ENCODE data around the gene PLEKHA5. TPM values are rescaled to one million over a fixed set of nuclear protein-coding genes. Genes with fewer than 3 reads are reported as not detected.

The PLEKHA5 gene
- total and polyA plus RNA-seq, 2 donors from 2014 or later = 26.6 to 52.9 TPM

GRCh38 chr12:19155981-19156734 lies 26.6 kb downstream of the PLEKHA5 start:
- DNase-seq (peak in 1 of 5 donors; percentile 28), FAIRE-seq (peak; percentile 50)
- no peak for TF ChIP-seq CTCF (IDR thresholded peaks at IDR 0.05; ENCODE audit: borderline replicate concordance, extremely low read depth, insufficient read depth)
- Histone ChIP-seq H3K36me3 (ENCODE audit: control insufficient read depth in 2 of 3, insufficient read depth in 3 of 3, low read length in 3 of 3) (no peaks in the 10 kb centered on the region), H3K27me3 (ENCODE audit: control insufficient read depth, insufficient read depth, low read length) (no peaks in the 10 kb centered on the region), H3K9ac (ENCODE audit: low read length in 3 of 3) (no peak overlapping the region), H3K4me1 (ENCODE audit: control insufficient read depth in 2 of 3, insufficient read depth in 2 of 3, low read depth in 1 of 3, low read length in 3 of 3) (peaks cover 0 to 36% (median 6%) of the 10 kb centered on the region in 3 donors), H3K9me3 (ENCODE audit: control insufficient read depth in 2 of 3, insufficient read depth in 1 of 3, low read length in 3 of 3) (no peaks in the 10 kb centered on the region), H3K4me3 (ENCODE audit: low read length in 3 of 3) (no peak overlapping the region), H3K27ac (ENCODE audit: low read depth in 2 of 2, low read length in 2 of 2) (no peak overlapping the region)
- intact Hi-C loops (cut with DNase I) = no loop called here

GRCh38 chr12:19158923-19159322 lies 29.4 kb downstream of the PLEKHA5 start:
- Histone ChIP-seq H3K36me3 (ENCODE audit: control insufficient read depth in 2 of 3, insufficient read depth in 3 of 3, low read length in 3 of 3) (no peaks in the 10 kb centered on the region), H3K4me3 (ENCODE audit: low read length in 3 of 3) (no peak overlapping the region), H3K27me3 (ENCODE audit: control insufficient read depth, insufficient read depth, low read length) (no peaks in the 10 kb centered on the region), H3K4me1 (ENCODE audit: control insufficient read depth in 2 of 3, insufficient read depth in 2 of 3, low read depth in 1 of 3, low read length in 3 of 3) (peaks cover 0 to 30% (median 6%) of the 10 kb centered on the region in 3 donors), H3K9ac (ENCODE audit: low read length in 3 of 3) (no peak overlapping the region), H3K9me3 (ENCODE audit: control insufficient read depth in 2 of 3, insufficient read depth in 1 of 3, low read length in 3 of 3) (no peaks in the 10 kb centered on the region), H3K27ac (ENCODE audit: low read depth in 2 of 2, low read length in 2 of 2) (peak overlapping the region in 1 of 2 donors; percentile 65)
- intact Hi-C loops (cut with DNase I) = no loop called here
- peak in 1 of 5 donors; percentile 40 for DNase-seq
- no peak for FAIRE-seq
- no peak for TF ChIP-seq CTCF (IDR thresholded peaks at IDR 0.05; ENCODE audit: borderline replicate concordance, extremely low read depth, insufficient read depth)

GRCh38 chr12:19161216-19161615 lies 31.7 kb downstream of the PLEKHA5 start:
- intact Hi-C loops (cut with DNase I) = no loop called here
- Histone ChIP-seq H3K9me3 (ENCODE audit: control insufficient read depth in 2 of 3, insufficient read depth in 1 of 3, low read length in 3 of 3) (no peaks in the 10 kb centered on the region), H3K36me3 (ENCODE audit: control insufficient read depth in 2 of 3, insufficient read depth in 3 of 3, low read length in 3 of 3) (no peaks in the 10 kb centered on the region), H3K9ac (ENCODE audit: low read length in 3 of 3) (no peak overlapping the region), H3K27ac (ENCODE audit: low read depth in 2 of 2, low read length in 2 of 2) (no peak overlapping the region), H3K4me1 (ENCODE audit: control insufficient read depth in 2 of 3, insufficient read depth in 2 of 3, low read depth in 1 of 3, low read length in 3 of 3) (peaks cover 0 to 20% (median 3%) of the 10 kb centered on the region in 3 donors), H3K27me3 (ENCODE audit: control insufficient read depth, insufficient read depth, low read length) (no peaks in the 10 kb centered on the region), H3K4me3 (ENCODE audit: low read length in 3 of 3) (peak overlapping the region in 1 of 3 donors; percentile 30)
- FAIRE-seq = no peak
- peak in 1 of 5 donors; percentile 56 for DNase-seq
- TF ChIP-seq CTCF (IDR thresholded peaks at IDR 0.05; ENCODE audit: borderline replicate concordance, extremely low read depth, insufficient read depth) = no peak

Measured in kidney (tissue), 14 donors.